Psoas muscle (tissue), 8 donors: ENCODE measurements around the gene ACTN4. TPM values are rescaled to one million over a fixed set of nuclear protein-coding genes. Genes with fewer than 3 reads are reported as not detected.

Source experiments
- ATAC-seq, 4 donors: fragments of 200-7000 bp; cut with Tn5 transposase; one replicate each; pipeline ENCODE4 v1.9.1; 2020; ENCODE audit warnings: moderate library complexity in 3 of 4, mild to moderate bottlenecking in 2 of 4
- DNase-seq, 2 donors: peaks; one replicate each; pipeline ENCODE4 v3.0.0-alpha.2; 2020
- H3K27ac ChIP-seq: fragments of 200-600 bp; one replicate; pipeline ENCODE4 v1.8.0; 2022
- H3K27me3 ChIP-seq, 3 donors: fragments of 200-600 bp in 1 of 3; one replicate each; pipeline versions ENCODE4 v1.6.1 to v1.8.0; 2013 to 2022; ENCODE audit warnings: low read length in 2 of 3, mild to moderate bottlenecking in 2 of 3, moderate library complexity in 1 of 3; ENCODE audit not compliant: insufficient read depth in 3 of 3
- H3K36me3 ChIP-seq, 2 donors: fragments of 200-600 bp in 1 of 2; one replicate each; pipeline versions ENCODE4 v1.6.1 to v1.8.0; 2013 to 2022; ENCODE audit warnings: low read depth in 1 of 2, mild to moderate bottlenecking in 1 of 2, moderate library complexity in 1 of 2; ENCODE audit not compliant: insufficient read depth in 1 of 2
- H3K4me1 ChIP-seq: fragments of 200-600 bp; one replicate; pipeline ENCODE4 v1.8.0; 2022
- H3K4me3 ChIP-seq: fragments of 200-600 bp; one replicate; pipeline ENCODE4 v1.8.0; 2022; ENCODE audit warnings: mild to moderate bottlenecking
- H3K9me3 ChIP-seq: fragments of 200-600 bp; one replicate; pipeline ENCODE4 v1.8.0; 2022
- WGBS, 3 donors: extraction: QIAGEN DNeasy Blood & Tissue Kit; methylation state at CpG; one replicate each; pipeline versions ENCODE4 v1.1.6 to v1.1.7; 2013; 5-methylcytosine and 5-hydroxymethylcytosine counted together
- intact Hi-C, 2 donors: fragments of 100-400 bp; cut with DNase I; formaldehyde crosslinking; loops; one replicate each; pipeline versions ENCODE4 v1.11.0 to v1.14.2; 2022
- polyA plus RNA-seq, 3 donors: library from polyadenylated mRNA; stranded (reverse); fragments of 200-250 nt; gene quantifications; one replicate each; pipeline ENCODE4 v1.2.3, GENCODE V29; 2013
- total RNA-seq, 4 donors: library from RNA; stranded (reverse); fragmentation: NEBNext Ultra II Directional in 2 of 4; extraction: Animal tissue kit (Norgen Biotek cat#: 25700) in 2 of 4; gene quantifications; one replicate each; pipeline versions ENCODE4 v1.2.1 to v1.2.4, GENCODE V29; 2021 to 2023
- TF ChIP-seq, protein P1 (sequence below): fragments of 200-600 bp; IDR thresholded peaks from one replicate; pipeline ENCODE4 v1.8.0; 2022; ENCODE audit warnings: antibody characterized with exemption
- donor health status: healthy with polysubstance abuse.
- donor health status: DM: no; HTN: no; CAD: no; lungs with moderate emphysema.
- donor health status: Bipolar disorder and iron deficiency.
- donor health status: healthy.
- donor health status: DM: yes; HTN: yes; CAD: no.
- donor health status: DM: no; HTN: no; CAD: no.
- donor health status: DM: no; HTN: no; CAD: no.
- donor health status: DM: yes; HTN: yes; CAD: no.

Gene ACTN4
- total and polyA plus RNA-seq, 7 donors: 38.3 to 127 (median 79.9) TPM

DNA sequence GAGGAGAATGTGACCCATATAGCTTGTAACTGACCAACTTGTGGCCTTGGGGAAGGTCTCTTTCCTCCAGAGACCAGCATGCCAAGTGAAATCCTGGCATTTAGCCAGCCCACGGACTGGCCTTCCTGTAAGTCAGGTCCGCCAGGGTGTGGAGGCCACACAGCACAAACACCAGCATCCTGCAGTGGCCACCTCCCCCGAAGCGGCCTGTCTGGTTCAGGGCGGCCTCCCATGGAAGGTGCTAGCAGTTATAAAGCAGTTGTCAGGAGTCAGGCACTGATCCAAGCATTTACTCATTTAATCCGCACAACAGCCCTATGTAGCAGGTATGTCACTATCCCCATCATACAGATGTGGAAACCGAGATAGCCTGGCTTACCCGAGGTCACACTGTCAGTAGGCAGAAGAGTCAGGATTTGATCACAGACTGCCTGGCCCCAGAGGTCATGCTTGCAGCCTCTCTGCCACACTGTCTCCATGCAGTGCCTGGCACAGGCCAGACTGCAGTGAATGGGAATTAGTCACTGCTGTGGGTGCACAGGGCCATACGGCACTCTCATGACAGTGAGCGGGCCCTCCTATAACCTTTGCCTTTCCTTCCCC, 60.2 kb downstream of the ACTN4 start:
- intact Hi-C loops: no loop called here
- Histone ChIP-seq H3K27me3 (no peaks in the 10 kb centered on the region), H3K27ac (peak overlapping the region; percentile 80), H3K9me3 (no peaks in the 10 kb centered on the region), H3K4me1 (peaks cover 62% of the 10 kb centered on the region), H3K4me3 (no peak overlapping the region), H3K36me3 (peaks cover 5 to 93% of the 10 kb centered on the region in 2 donors)
- DNase-seq: peak in 1 of 2 donors; percentile 55
- ATAC-seq: no peak
- 69 to 77% (median 72%) methylated on average over 10 of the region's 10 CpGs for WGBS, 3 donors
- TF ChIP-seq, protein P1, sequence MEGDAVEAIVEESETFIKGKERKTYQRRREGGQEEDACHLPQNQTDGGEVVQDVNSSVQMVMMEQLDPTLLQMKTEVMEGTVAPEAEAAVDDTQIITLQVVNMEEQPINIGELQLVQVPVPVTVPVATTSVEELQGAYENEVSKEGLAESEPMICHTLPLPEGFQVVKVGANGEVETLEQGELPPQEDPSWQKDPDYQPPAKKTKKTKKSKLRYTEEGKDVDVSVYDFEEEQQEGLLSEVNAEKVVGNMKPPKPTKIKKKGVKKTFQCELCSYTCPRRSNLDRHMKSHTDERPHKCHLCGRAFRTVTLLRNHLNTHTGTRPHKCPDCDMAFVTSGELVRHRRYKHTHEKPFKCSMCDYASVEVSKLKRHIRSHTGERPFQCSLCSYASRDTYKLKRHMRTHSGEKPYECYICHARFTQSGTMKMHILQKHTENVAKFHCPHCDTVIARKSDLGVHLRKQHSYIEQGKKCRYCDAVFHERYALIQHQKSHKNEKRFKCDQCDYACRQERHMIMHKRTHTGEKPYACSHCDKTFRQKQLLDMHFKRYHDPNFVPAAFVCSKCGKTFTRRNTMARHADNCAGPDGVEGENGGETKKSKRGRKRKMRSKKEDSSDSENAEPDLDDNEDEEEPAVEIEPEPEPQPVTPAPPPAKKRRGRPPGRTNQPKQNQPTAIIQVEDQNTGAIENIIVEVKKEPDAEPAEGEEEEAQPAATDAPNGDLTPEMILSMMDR: no peak

DNA sequence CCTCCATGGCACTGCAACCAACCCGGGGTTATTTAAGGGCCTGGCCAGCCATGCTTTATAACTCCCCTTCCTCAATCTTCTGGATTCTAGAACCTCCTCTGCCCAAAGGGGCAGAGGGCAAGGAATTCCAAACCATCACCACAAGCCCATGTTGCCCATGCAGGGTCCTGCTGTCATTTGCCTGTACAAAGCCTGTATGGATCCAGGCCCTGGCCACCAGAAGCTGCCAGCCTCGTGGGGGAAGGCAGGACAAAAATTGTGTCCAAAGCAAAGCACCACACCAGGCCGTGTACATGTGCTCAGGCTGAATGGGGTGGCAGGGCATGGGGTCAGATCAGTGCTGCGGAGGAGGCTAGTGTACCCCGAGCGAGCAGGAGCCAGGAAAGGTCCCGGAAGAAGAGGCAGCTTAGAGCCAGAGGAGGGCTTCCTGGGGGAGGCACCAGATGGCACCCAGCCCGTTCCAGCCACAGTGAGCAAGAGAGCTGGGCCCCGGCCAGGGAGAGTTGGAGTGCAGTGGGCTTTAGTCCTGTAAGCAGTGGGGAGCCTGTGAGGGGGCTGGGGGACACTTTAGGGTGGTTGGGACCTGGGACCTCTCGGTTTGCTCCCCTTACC, 61.1 kb downstream of the ACTN4 start:
- H3K4me1 ChIP-seq: peaks cover 71% of the 10 kb centered on the region
- WGBS, 3 donors: 70 to 77% (median 74%) methylated on average over 10 of the region's 10 CpGs
- intact Hi-C loops: no loop called here
- no peaks in the 10 kb centered on the region for H3K9me3 ChIP-seq
- ATAC-seq (no peak), DNase-seq (no peak)
- H3K4me3 ChIP-seq: no peak overlapping the region
- no peaks in the 10 kb centered on the region for H3K27me3 ChIP-seq
- TF ChIP-seq, protein P1: no peak
- peak overlapping the region; percentile 80 for H3K27ac ChIP-seq
- H3K36me3 ChIP-seq: peaks cover 5 to 84% of the 10 kb centered on the region in 2 donors

DNA sequence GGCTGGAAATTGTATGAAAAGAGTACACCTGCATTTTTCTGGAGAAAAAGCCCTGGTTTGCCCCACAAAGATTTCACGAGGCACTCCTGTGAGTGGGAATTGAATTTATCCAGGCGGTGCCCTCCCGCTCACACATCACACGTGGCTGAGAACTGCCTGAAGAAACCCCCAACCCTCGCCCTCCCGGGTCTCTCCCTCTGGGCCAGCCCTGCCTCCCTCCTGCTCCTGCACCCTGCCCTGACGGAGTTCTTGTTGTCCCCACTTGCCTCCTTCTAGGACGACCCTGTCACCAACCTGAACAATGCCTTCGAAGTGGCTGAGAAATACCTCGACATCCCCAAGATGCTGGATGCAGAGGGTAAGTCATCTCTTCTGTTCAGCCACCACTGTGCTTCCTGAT, 61.7 kb downstream of the ACTN4 start:
- H3K27ac ChIP-seq: peak overlapping the region; percentile 80
- TF ChIP-seq, protein P1: no peak
- DNase-seq: no peak
- ATAC-seq: no peak
- H3K36me3 ChIP-seq: peaks cover 5 to 83% of the 10 kb centered on the region in 2 donors
- H3K27me3 ChIP-seq: no peaks in the 10 kb centered on the region
- H3K4me1 ChIP-seq: peaks cover 77% of the 10 kb centered on the region
- 85 to 93% (median 90%) methylated on average over 10 of the region's 10 CpGs for WGBS, 3 donors
- intact Hi-C loops: no loop called here
- no peaks in the 10 kb centered on the region for H3K9me3 ChIP-seq
- H3K4me3 ChIP-seq: no peak overlapping the region

DNA sequence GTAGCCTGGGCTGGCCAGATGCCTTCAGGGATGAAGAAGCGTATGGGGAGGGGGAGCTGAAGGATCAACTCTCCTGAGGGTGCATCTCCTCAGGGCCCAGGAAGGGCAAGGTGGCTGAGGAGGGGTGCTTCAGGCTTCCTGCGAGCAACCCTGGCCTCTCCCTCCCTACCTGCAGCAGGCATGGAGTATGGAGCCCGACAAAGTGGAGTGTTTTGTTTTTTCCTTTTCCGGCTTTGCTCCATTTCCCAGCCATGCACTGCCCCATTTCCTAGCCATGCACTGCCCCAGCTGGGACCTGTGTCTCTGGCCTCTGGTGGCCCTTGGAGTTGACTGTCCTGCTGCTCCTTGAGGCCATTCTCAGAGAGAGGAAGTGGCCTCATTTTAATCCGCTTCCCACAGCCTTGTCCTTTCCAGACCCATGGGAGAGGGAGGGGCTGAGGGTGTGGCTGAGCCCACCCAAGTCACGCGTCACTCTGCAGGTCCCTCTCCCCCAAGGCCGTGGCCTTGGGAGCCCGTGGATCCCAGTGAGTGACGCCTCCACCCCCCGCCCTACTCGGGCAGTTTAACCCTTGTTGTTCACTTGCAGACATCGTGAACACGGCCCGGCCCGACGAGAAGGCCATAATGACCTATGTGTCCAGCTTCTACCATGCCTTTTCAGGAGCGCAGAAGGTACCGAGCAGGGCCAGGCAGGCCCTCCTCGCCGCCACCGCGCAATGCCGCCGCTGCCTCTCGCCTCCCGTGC, 62.4 kb downstream of the ACTN4 start:
- ATAC-seq (no peak), DNase-seq (no peak)
- Histone ChIP-seq H3K36me3 (peaks cover 5 to 83% of the 10 kb centered on the region in 2 donors), H3K27me3 (no peaks in the 10 kb centered on the region), H3K4me3 (no peak overlapping the region), H3K9me3 (no peaks in the 10 kb centered on the region), H3K4me1 (peaks cover 85% of the 10 kb centered on the region), H3K27ac (peak overlapping the region; percentile 80)
- intact Hi-C loops: no loop called here
- TF ChIP-seq, protein P1: no peak
- 79 to 81% (median 79%) methylated on average over 27 of the region's 27 CpGs for WGBS, 3 donors
